Jurkat, Clone E6-1 (cell line): Measurements from ENCODE around the gene PTPRN2.
"Not testable (repeated sequence)": the region's sequence is repeated elsewhere in the genome, so short reads cannot be mapped to it uniquely, and the experiment has no call there.

ENCODE experiments used
- DNase-seq: peaks from one replicate; pipeline ENCODE4 v3.0.0-alpha.2; 2011; ENCODE audit warnings: low read depth, low spot score
- H3K4me3 ChIP-seq: 2 replicates; pipeline ENCODE4 v1.5.1; 2011; ENCODE audit warnings: mild to moderate bottlenecking, low read length, control low read depth, moderate library complexity

The PTPRN2 gene

GRCh38 chr7:158316466-158317031, 271.1 kb downstream of the PTPRN2 start:
- no peak for DNase-seq
- no peak overlapping the region for H3K4me3 ChIP-seq

DNA sequence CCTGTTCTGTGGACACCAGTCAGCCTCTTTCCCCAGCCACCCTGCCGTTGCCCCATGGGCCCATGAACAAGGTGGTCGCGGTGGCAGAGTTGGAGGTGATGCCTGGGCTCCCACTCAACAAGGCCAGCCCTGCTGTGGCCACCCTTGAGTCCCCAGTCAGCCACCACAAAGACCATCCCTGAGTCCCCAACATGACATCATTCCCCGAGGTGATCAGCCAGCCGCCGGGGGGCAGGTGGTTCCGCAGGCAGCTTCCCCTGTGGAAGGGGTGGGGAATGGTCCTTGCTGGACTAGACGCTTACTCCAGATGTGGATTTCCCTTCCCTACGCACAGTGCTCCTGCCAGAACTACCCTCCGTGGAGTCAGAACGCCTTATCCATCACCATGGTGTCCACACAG, 271.7 kb downstream of the PTPRN2 start:
- H3K4me3 ChIP-seq, result no peak overlapping the region
- DNase-seq, result no peak

DNA sequence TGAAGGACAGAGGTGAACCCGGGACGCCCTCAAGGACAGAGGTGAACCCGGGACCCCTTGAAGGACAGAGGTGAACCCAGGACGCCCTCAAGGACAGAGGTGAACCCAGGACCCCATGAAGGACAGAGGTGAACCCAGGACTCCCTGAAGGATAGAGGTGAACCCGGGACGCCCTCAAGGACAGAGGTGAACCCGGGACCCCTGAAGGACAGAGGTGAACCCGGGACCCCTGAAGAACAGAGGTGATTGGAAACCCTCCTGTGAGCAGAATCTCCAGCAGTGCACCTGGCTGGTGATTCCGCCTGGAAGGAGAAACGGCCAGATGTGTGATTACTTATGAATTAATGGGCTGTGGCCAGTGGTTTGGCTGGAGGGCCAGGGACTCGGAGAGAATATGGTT, 272.3 kb downstream of the PTPRN2 start:
- DNase-seq, result no peak
- H3K4me3 ChIP-seq, result no peak overlapping the region

- DNase-seq, result no peak
- no peak overlapping the region for H3K4me3 ChIP-seq
Measured at GRCh38 chr7:158314394-158314793, 273.2 kb downstream of the PTPRN2 start.

DNA sequence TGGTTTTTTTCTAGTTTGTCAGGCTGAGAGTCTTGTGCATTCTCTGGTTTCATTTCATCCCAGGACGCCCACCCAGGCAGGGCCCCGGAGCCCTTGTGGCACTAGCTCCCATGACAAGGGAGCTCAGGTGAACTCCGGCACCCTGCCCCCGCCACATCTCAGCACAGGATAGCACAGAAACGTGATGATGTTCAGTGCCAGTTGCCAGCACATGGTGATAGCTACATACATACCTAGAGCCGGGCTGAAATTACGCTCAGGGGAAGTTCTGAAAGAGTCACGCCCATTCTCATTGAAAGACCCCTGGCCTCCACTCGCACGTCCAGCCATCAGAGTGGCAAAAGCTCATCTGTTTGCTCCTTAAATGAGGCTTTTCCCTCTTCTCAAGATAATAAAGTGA, 273.7 kb downstream of the PTPRN2 start:
- H3K4me3 ChIP-seq, result no peak overlapping the region
- no peak for DNase-seq

DNA sequence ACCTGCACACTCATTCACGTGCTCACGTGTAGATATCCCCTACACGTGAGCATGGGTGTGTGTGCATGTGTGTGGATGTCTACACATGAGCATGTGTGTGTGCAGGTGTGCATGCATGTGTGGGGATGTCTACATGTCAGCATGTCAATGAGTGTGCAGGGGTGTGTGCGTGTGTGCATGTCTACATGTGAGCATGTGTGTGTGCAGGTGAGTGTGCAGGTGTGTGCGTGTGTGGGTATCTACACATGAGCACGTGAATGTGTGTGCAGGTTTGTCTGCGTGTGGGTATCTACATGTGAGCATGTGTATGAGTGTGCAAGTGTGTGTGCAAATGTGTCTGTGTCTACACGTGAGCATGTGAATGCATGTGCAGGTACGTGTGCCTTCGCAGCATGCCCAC, 274.8 kb downstream of the PTPRN2 start:
- DNase-seq, result no peak
- no peak overlapping the region for H3K4me3 ChIP-seq

DNA sequence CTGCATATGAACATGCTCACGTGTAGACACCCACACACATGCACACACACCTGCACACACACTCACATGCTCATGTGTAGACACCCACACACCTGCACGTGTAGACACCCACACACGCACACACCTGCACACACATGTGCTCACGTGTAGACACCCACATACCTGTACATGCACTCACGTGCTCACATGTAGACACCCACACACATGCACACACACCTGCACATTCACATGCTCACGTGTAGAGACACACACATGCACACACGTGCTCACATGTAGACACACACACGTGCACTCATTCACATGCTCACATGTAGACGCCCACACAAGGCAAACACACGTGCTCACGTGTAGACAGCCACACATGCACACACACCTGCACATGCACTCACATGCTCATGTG, 275.8 kb downstream of the PTPRN2 start:
- DNase-seq, result no peak
- no peak overlapping the region for H3K4me3 ChIP-seq

DNA sequence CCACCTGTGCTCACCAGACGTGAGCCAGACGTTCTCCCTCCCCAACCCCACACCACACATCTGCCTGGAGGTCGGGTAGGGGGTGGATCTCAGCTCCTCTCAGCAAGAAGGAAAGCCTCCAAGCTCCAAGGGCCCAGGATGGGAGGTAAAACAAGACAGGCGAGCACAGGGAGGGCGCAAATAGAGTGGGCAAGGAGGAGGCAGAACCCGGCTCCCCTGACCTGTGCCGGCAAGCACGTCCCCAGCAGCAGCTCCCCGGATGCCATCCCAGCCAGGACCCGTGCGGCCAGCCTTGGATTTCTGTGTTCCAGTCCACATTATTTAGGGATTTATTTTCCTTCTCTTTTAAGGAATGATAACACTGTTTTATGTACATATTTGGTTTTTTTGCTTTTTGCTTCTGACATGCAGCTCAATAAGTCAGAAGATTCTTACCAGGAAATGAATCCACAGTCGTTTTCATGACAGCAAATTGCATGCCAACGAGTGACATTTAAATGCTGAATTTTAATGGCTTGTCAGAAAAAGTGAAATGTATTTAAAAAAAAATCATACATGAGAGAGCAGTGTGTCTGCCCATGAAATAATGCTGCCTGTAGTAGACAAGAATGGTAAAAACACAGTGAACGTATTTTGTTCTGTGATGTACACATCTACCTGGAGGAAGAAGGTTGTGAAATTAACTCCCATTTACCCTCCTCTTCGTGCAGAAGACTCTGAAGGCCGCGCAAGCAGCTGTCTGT, 276.5 kb downstream of the PTPRN2 start:
- no peak for DNase-seq
- H3K4me3 ChIP-seq, result no peak overlapping the region

DNA sequence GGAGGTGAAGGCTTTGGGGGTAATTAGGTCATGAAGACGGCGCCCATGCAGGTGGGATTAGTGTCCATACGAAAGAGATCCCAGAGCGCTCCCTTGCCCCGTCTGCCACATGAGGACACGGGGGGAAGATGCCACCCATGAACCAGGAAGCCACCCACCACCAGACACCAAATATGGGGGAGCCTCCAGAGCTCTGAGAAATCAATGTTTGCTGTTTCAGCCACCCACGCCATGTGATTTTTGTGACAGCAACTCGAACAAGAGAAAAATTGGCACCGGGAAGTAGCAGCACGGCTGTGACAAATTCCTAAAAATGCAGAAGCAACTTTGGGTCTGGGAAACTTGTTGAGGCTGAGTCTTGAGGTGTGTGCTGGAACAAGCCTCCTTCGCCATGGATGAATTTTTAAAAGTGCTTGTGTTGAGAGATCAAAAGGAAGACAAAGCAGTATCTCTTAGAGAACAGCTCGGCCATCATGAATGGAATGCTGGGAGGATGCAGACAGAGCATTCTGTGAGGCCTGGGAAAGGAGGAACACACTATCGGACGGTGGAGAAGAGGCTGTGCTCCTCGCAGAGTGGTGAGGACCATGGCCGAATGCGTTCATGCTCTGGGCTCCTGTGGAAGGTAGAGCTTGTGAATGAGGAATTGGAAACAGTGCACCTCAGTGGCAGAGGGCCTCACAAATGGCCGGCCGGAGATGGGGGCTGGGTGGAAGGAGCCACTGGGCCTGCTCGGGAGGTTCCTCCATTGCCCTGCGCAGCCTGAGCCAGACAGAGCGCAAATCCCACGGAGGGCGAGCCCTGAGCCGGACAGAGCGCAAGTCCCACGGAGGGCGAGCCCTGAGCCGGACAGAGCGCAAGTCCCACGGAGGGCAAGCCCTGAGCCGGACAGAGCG, 277.5 kb downstream of the PTPRN2 start:
- DNase-seq, result no peak
- H3K4me3 ChIP-seq, result no peak overlapping the region

GRCh38 chr7:158308001-158308400, 279.6 kb downstream of the PTPRN2 start:
- no peak for DNase-seq
- no peak overlapping the region for H3K4me3 ChIP-seq

DNA sequence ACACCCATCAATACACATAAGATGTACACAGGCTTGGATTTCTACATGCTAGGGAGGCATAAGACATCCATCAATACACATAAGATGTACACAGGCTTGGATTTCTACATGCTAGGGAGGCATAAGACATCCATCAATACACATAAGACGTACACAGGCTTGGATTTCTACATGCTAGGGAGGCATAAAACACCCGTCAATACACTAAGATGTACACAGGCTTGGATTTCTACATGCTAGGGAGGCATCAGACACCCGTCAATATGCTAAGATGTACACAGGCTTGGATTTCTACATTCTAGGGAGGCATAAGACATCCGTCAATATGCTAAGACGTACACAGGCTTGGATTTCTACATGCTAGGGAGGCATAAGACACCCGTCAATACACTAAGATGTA, 283.6 kb downstream of the PTPRN2 start:
- H3K4me3 ChIP-seq, result not testable (repeated sequence)

DNA sequence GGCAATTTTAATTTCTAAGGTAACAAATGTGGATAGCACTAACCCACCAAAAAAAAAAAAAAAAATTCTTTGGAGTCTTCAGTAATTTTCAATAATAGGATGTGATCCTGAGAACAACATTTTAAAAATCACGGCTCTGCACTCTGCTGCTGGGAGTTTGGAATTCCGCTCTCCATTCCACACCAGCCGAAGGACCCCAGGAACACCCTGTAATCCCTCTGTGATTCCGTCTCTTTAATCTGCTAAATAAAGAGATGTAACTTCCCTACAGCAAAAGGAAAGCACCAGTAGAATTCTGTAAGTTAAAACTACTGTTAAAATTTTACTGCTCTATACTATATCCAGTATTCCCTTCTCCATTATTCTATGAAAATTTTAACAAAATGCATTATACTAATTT, 284.5 kb downstream of the PTPRN2 start:
- H3K4me3 ChIP-seq, result no peak overlapping the region
- no peak for DNase-seq

More for the DNA sequence above, 283.6 kb downstream of the PTPRN2 start:
- DNase-seq, result not testable (repeated sequence)

GRCh38 chr7:158302274-158303070, 285.2 kb downstream of the PTPRN2 start:
- H3K4me3 ChIP-seq, result no peak overlapping the region
- DNase-seq, result no peak

GRCh38 chr7:158301207-158301606, 286.4 kb downstream of the PTPRN2 start:
- no peak for DNase-seq
- no peak overlapping the region for H3K4me3 ChIP-seq

DNA sequence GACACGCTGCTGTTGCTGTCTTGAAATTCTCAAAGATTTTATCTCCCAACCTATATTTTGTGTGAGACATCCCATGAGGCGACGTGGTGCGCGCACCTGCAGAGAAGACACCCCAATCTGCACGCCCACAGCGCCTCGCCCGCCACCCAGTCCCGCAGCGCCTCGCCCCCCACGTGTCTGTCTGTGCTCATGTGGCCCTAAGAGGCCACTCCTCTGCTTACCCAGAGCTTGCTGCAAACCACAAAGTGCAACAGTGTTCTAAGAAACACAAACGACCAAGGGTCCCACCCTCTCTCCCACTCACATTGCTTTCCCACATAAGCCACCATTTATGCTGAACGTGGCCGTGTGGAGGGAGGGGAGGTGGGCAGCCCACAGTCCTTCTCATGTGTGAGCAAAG, 287.2 kb downstream of the PTPRN2 start:
- no peak overlapping the region for H3K4me3 ChIP-seq
- DNase-seq, result no peak

- H3K4me3 ChIP-seq, result no peak overlapping the region
- no peak for DNase-seq
Measured at GRCh38 chr7:158299607-158300006, 288.0 kb downstream of the PTPRN2 start.

DNA sequence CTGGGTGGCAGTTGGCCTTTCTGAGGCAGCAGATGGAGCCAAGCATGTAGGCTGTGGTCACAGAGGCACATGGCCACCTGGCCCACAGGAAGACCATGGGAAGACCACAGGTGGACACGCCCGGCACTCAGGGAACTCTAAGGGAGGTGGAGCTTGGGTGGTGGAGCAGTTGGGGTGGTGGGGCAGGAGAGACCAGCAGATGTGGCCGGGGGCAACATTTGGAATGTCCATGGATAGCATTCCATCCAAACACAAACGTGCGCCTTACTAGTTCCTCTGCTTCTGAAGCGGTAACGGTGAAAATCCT, 290.9 kb downstream of the PTPRN2 start:
- no peak overlapping the region for H3K4me3 ChIP-seq
- DNase-seq, result no peak

DNA sequence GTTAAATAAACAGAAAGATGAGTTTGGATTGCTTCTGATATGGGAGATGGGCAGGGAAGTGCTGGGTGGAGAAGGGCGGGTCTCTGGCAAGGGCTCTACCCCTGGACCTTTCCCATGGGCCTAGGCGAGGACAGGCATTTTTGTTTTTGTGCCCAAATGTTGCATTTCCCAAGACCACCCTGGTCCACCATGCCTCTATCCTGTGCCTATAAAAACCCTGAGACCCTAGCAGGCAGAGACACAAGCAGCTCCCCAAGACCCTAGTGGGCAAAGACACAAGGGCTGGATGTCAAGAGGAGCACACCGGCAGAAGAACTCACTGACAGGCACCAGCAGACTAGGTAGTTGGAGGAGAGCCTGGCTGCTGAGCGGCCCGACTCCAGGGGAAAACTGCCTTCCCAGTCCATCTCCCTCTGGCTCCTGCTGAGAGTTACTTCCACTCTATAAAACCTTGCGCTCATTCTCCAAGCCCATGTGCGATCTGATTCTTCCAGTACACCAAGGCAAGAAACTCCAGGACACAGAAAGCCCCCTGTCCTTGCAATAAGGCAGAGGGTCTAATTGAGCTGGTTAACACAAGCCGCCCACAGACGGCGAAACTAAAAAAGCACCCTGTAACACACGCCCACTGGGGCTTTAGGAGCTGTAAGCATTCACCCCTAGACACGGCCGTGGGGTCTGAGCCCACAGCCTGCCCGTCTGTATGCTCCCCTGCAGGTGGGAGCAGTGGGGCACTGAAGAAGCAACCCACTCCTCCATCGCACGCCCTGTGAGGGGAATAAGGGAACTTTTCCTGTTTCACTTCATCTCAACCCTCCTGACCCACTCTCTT, 291.4 kb downstream of the PTPRN2 start:
- DNase-seq, result no peak
- H3K4me3 ChIP-seq, result no peak overlapping the region
